Hindlimb muscle (tissue), 1 donor: ENCODE results near the gene COQ9. TPM values are rescaled to one million over a fixed set of nuclear protein-coding genes. Genes with fewer than 3 reads are reported as not detected.

Experiments
- DNase-seq: peaks from one replicate; pipeline ENCODE4 v3.0.0-alpha.2; 2013
- polyA plus RNA-seq: library from polyadenylated mRNA; unstranded; fragments of 120-200 nt; gene quantifications from one replicate; pipeline ENCODE4 v1.2.1, GENCODE V29; 2013; ENCODE audit not compliant: insufficient read length

COQ9 gene
- polyA plus RNA-seq, 1 donor, result 70.1 TPM

GRCh38 chr16:57473176-57473840 lies 26.0 kb downstream of the COQ9 start:
- DNase-seq, result no peak

GRCh38 chr16:57473906-57474305 lies 26.6 kb downstream of the COQ9 start:
- no peak for DNase-seq

- DNase-seq, result no peak
Observed at GRCh38 chr16:57474671-57475661, 27.7 kb downstream of the COQ9 start.

- peak; percentile 25 for DNase-seq
Observed at GRCh38 chr16:57475711-57476339, 28.5 kb downstream of the COQ9 start.

DNA sequence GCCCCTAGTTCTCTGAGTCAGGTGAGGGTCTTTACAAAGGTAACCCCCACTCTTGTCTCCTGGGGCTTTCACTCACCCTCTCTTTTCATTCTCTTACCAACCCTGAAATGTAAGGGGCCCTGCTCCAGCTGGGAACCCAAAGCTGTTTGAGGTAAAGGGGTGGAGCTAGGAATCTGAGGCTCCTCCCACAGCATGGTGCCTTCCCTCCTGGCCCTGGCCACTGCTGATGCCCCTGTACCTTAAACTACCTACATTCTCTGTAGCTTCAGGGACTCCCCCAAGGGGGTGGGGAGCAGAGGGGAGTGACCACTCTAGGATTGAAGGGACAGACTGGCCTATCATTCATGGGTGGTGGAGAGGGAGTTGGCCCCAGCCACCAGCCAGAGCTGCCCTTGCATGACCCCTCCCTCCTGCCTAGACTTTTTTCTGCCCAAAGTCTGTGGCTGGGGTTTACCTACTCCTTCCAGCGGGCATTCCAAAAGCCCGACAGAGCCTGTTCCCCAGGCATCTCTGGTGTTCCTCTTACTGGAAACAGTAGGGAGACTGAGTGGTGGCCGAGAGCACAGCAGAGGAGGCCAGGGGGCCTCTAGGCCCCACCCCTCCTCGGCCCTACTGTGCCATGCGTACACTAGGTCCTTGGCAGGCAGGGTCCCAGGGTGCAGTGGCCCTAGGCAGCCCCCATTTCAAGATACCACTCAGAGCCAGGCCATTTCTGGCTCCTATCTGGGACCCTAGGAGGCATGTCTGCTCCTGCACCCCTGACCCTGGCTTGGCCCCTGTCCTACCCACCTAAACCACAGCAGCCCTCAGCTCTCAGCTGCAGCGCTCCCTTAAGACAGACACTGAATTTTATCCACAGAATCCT lies 29.5 kb downstream of the COQ9 start:
- no peak for DNase-seq

GRCh38 chr16:57477531-57478202 lies 30.4 kb downstream of the COQ9 start:
- no peak for DNase-seq

GRCh38 chr16:57478396-57479204 lies 31.3 kb downstream of the COQ9 start:
- no peak for DNase-seq

- peak; percentile 73 for DNase-seq
Observed at GRCh38 chr16:57479205-57479975, 32.1 kb downstream of the COQ9 start.

- DNase-seq, result no peak
Observed at GRCh38 chr16:57479976-57480753, 32.9 kb downstream of the COQ9 start.

- DNase-seq, result no peak
Observed at GRCh38 chr16:57480754-57481230, 33.5 kb downstream of the COQ9 start.

DNA sequence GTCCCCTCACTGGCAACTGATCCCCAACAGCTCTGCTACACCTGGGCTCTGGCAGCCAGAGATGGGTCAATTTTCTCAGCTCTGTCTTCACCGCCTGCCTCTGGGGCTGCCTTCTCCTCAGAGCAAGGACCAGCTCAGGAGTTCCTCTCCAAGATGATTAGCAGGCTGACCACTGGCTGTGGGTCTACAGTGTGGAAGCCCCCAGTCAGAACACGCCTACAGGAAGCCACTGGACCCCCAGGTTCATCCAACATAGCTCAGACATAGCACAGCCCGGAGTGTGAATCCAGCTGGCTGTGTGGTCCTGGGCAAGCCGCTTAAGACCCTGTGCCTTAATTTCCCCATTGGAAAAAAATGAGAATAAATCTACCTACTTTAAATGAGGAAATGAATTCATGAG lies 34.1 kb downstream of the COQ9 start:
- DNase-seq, result no peak

- DNase-seq, result no peak
Observed at GRCh38 chr16:57482845-57483545, 35.7 kb downstream of the COQ9 start.

DNA sequence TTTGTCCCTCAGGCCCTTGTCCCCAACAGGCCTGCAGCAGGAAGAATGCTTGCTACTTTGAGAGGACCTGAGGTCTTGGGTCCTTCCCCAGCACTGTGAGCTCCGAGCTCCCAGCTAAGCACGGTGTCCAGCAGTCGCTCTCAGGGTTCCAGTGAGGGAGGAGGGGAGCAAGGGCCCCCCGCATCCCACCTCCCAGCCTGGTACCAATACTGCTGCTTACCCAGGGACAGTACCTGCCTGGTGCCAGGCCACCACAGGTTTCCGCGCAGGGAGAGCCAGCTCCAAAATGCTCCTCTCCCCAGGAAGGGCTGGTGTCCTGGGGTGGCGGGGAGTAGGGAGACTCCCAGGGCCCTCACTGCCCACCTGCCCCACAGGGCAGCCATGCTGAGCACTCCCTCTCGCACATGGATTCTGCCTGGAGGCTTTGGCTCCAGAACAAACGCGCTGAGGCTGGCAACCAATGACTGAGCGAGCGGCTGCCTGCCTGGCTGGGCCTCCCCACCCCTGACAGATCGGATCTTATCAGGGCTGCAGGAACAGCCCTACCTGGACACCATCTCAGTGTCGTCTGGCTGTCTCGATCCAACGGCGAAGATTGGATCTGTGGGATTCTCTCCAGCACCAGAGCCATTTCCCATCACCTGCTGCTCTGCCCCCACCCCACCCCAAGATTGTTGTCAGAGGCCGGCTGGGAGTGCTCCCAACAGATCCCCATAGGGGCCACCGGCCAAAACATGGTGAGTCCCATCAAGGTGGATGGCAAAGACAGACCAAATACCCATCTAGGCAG lies 36.6 kb downstream of the COQ9 start:
- no peak for DNase-seq

DNA sequence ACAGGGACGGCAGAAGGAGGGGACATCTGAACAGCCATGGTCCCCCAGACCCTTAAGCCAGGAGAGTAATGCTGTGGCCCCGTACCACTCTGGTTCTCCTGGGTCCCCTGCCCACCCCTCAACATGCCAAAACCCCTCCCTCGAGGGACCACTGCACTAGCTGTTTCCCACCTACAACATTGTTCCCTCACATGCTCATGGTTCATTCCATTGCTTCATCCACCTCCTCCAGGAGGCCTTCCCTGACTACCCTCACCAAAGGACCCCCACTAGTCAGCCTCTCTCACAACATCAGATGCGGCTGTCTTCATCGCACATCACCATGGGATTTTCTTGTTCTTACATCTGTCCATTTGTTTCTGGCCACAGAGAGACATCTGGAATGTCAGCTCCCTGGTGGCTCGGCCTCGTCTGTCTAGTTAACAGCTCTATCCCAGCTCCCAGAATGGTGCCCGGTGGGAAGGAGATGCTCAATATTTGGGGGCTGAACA lies 37.3 kb downstream of the COQ9 start:
- DNase-seq, result no peak

- no peak for DNase-seq
Observed at GRCh38 chr16:57485091-57485915, 38.0 kb downstream of the COQ9 start.
